Measurements from ENCODE around the gene THUMPD3.

Gene THUMPD3

GRCh38 chr3:9400616-9401015 lies 37.8 kb downstream of the THUMPD3 start:
- ATAC-seq: no peak
- TF ChIP-seq GLIS3 (CRISPR knock-in tag; IDR thresholded peaks at IDR 0.05) (no peak), PPARA (CRISPR knock-in tag; IDR thresholded peaks at IDR 0.05; ENCODE audit: borderline replicate concordance) (no peak), TOX (CRISPR knock-in tag; IDR thresholded peaks at IDR 0.05; ENCODE audit: borderline replicate concordance) (no peak), ESRRG (CRISPR knock-in tag; IDR thresholded peaks at IDR 0.05) (no peak), ZC3H10 (CRISPR knock-in tag; IDR thresholded peaks at IDR 0.05) (no peak), ZNF565 (CRISPR knock-in tag; conservative IDR thresholded peaks at IDR 0.05; ENCODE audit: low read depth) (no peak), ISL1 (CRISPR knock-in tag; IDR thresholded peaks at IDR 0.05) (no peak), BACH2 (CRISPR knock-in tag; IDR thresholded peaks at IDR 0.05; ENCODE audit: borderline replicate concordance) (no peak), ARNTL (CRISPR knock-in tag; IDR thresholded peaks at IDR 0.05; ENCODE audit: borderline replicate concordance, low read depth) (no peak), RARB (CRISPR knock-in tag; IDR thresholded peaks at IDR 0.05) (no peak), TCF4 (CRISPR knock-in tag; IDR thresholded peaks at IDR 0.05; ENCODE audit: borderline replicate concordance) (no peak)
- TF ChIP-seq, protein P1, sequence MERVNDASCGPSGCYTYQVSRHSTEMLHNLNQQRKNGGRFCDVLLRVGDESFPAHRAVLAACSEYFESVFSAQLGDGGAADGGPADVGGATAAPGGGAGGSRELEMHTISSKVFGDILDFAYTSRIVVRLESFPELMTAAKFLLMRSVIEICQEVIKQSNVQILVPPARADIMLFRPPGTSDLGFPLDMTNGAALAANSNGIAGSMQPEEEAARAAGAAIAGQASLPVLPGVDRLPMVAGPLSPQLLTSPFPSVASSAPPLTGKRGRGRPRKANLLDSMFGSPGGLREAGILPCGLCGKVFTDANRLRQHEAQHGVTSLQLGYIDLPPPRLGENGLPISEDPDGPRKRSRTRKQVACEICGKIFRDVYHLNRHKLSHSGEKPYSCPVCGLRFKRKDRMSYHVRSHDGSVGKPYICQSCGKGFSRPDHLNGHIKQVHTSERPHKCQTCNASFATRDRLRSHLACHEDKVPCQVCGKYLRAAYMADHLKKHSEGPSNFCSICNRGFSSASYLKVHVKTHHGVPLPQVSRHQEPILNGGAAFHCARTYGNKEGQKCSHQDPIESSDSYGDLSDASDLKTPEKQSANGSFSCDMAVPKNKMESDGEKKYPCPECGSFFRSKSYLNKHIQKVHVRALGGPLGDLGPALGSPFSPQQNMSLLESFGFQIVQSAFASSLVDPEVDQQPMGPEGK (CRISPR knock-in tag; IDR thresholded peaks at IDR 0.05; ENCODE audit: borderline replicate concordance): no peak

GRCh38 chr3:9401986-9402385 lies 39.1 kb downstream of the THUMPD3 start:
- no peak for TF ChIP-seq GLIS3 (CRISPR knock-in tag; IDR thresholded peaks at IDR 0.05)
- TF ChIP-seq, protein P2, sequence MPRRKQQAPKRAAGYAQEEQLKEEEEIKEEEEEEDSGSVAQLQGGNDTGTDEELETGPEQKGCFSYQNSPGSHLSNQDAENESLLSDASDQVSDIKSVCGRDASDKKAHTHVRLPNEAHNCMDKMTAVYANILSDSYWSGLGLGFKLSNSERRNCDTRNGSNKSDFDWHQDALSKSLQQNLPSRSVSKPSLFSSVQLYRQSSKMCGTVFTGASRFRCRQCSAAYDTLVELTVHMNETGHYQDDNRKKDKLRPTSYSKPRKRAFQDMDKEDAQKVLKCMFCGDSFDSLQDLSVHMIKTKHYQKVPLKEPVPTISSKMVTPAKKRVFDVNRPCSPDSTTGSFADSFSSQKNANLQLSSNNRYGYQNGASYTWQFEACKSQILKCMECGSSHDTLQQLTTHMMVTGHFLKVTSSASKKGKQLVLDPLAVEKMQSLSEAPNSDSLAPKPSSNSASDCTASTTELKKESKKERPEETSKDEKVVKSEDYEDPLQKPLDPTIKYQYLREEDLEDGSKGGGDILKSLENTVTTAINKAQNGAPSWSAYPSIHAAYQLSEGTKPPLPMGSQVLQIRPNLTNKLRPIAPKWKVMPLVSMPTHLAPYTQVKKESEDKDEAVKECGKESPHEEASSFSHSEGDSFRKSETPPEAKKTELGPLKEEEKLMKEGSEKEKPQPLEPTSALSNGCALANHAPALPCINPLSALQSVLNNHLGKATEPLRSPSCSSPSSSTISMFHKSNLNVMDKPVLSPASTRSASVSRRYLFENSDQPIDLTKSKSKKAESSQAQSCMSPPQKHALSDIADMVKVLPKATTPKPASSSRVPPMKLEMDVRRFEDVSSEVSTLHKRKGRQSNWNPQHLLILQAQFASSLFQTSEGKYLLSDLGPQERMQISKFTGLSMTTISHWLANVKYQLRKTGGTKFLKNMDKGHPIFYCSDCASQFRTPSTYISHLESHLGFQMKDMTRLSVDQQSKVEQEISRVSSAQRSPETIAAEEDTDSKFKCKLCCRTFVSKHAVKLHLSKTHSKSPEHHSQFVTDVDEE (CRISPR knock-in tag; IDR thresholded peaks at IDR 0.05): no peak
- no peak for TF ChIP-seq TOX (CRISPR knock-in tag; IDR thresholded peaks at IDR 0.05; ENCODE audit: borderline replicate concordance)
- TF ChIP-seq, protein P3, sequence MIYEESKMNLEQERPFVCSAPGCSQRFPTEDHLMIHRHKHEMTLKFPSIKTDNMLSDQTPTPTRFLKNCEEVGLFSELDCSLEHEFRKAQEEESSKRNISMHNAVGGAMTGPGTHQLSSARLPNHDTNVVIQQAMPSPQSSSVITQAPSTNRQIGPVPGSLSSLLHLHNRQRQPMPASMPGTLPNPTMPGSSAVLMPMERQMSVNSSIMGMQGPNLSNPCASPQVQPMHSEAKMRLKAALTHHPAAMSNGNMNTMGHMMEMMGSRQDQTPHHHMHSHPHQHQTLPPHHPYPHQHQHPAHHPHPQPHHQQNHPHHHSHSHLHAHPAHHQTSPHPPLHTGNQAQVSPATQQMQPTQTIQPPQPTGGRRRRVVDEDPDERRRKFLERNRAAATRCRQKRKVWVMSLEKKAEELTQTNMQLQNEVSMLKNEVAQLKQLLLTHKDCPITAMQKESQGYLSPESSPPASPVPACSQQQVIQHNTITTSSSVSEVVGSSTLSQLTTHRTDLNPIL (CRISPR knock-in tag; IDR thresholded peaks at IDR 0.05; ENCODE audit: low read depth): no peak
- ATAC-seq: no peak

GRCh38 chr3:9402410-9403228 lies 39.8 kb downstream of the THUMPD3 start:
- no peak for ATAC-seq

More at GRCh38 chr3:9402410-9403228, 39.8 kb downstream of the THUMPD3 start:
- TF ChIP-seq, protein P4, sequence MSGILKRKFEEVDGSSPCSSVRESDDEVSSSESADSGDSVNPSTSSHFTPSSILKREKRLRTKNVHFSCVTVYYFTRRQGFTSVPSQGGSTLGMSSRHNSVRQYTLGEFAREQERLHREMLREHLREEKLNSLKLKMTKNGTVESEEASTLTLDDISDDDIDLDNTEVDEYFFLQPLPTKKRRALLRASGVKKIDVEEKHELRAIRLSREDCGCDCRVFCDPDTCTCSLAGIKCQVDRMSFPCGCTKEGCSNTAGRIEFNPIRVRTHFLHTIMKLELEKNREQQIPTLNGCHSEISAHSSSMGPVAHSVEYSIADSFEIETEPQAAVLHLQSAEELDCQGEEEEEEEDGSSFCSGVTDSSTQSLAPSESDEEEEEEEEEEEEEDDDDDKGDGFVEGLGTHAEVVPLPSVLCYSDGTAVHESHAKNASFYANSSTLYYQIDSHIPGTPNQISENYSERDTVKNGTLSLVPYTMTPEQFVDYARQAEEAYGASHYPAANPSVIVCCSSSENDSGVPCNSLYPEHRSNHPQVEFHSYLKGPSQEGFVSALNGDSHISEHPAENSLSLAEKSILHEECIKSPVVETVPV (CRISPR knock-in tag; IDR thresholded peaks at IDR 0.05): no peak
- TF ChIP-seq TCF4 (CRISPR knock-in tag; IDR thresholded peaks at IDR 0.05; ENCODE audit: borderline replicate concordance) (no peak), RARB (CRISPR knock-in tag; IDR thresholded peaks at IDR 0.05) (no peak), CSDC2 (CRISPR knock-in tag; IDR thresholded peaks at IDR 0.05) (no peak), ESRRG (CRISPR knock-in tag; IDR thresholded peaks at IDR 0.05) (no peak), ZNF8 (CRISPR knock-in tag; IDR thresholded peaks at IDR 0.05) (no peak), GLIS3 (CRISPR knock-in tag; IDR thresholded peaks at IDR 0.05) (no peak), ZFP30 (CRISPR knock-in tag; IDR thresholded peaks at IDR 0.05) (no peak), ARNTL (CRISPR knock-in tag; IDR thresholded peaks at IDR 0.05; ENCODE audit: borderline replicate concordance, low read depth) (no peak)
- TF ChIP-seq, protein P2 (CRISPR knock-in tag; IDR thresholded peaks at IDR 0.05): no peak
- TF ChIP-seq, protein P3 (CRISPR knock-in tag; IDR thresholded peaks at IDR 0.05; ENCODE audit: low read depth): no peak
